Aorta (tissue), 5 donors: ENCODE data around the gene ANKRD12. TPM values are rescaled to one million over a fixed set of nuclear protein-coding genes. Genes with fewer than 3 reads are reported as not detected.

ENCODE experiments used
- ATAC-seq: fragments of 200-7000 bp; cut with Tn5 transposase; one replicate; pipeline ENCODE4 v1.9.1; 2022; ENCODE audit warnings: moderate library complexity; ENCODE audit not compliant: low FRiP score
- DNase-seq, 2 donors: peaks; one replicate each; pipeline ENCODE4 v3.0.0-alpha.2; 2020
- H3K27ac ChIP-seq, 2 donors: one replicate each; pipeline ENCODE4 v1.5.1; 2013; ENCODE audit warnings: low read length in 2 of 2, mild to moderate bottlenecking in 2 of 2, moderate library complexity in 2 of 2, control low read depth in 1 of 2, inconsistent platforms in 1 of 2, low read depth in 1 of 2
- H3K27me3 ChIP-seq, 2 donors: one replicate each; pipeline ENCODE4 v1.6.1; 2013; ENCODE audit warnings: control low read depth in 1 of 2, low read length in 1 of 2, mild to moderate bottlenecking in 1 of 2, moderate library complexity in 1 of 2; ENCODE audit not compliant: insufficient read depth in 2 of 2, control insufficient read depth in 1 of 2
- H3K36me3 ChIP-seq, 2 donors: one replicate each; pipeline ENCODE4 v1.6.1; 2013; ENCODE audit warnings: control low read depth in 1 of 2, low read length in 1 of 2, mild to moderate bottlenecking in 1 of 2; ENCODE audit not compliant: insufficient read depth in 2 of 2, control insufficient read depth in 1 of 2
- H3K4me1 ChIP-seq, 2 donors: one replicate each; pipeline ENCODE4 v1.6.1; 2013; ENCODE audit warnings: low read length in 2 of 2, control low read depth in 1 of 2, mild to moderate bottlenecking in 1 of 2, moderate library complexity in 1 of 2; ENCODE audit not compliant: insufficient read depth in 2 of 2, control insufficient read depth in 1 of 2
- H3K4me3 ChIP-seq, 2 donors: one replicate each; pipeline ENCODE4 v1.5.1; 2013; ENCODE audit warnings: low read length in 2 of 2, control low read depth in 1 of 2, mild to moderate bottlenecking in 1 of 2
- H3K9me3 ChIP-seq: one replicate; pipeline ENCODE4 v1.6.1; 2013; ENCODE audit warnings: mild to moderate bottlenecking, low read length; ENCODE audit not compliant: control insufficient read depth
- WGBS, 2 donors: extraction: QIAGEN DNeasy Blood & Tissue Kit; methylation state at CpG; one replicate each; pipeline ENCODE4 v1.1.7; 2013; 5-methylcytosine and 5-hydroxymethylcytosine counted together
- intact Hi-C, 2 donors: fragments of 100-400 bp; cut with DNase I; formaldehyde crosslinking; loops; one replicate each; pipeline versions ENCODE4 v1.14.2 to v1.15.0; 2022
- polyA plus RNA-seq, 2 donors: library from polyadenylated mRNA; stranded (reverse); fragments of 200-250 nt; gene quantifications; one replicate each; pipeline ENCODE4 v1.2.3, GENCODE V29; 2013
- total RNA-seq, 2 donors: library from RNA; stranded (reverse); fragmentation: NEBNext Ultra II Directional; extraction: Animal tissue kit (Norgen Biotek cat#: 25700); gene quantifications; one replicate each; pipeline ENCODE4 v1.2.1, GENCODE V29; 2021
- donor health status: healthy with polysubstance abuse.
- donor health status: Bipolar disorder and iron deficiency.
- donor health status: DM: no; HTN: no; CAD: no.
- donor health status: DM: no; HTN: no; CAD: no.
- donor health status: DM: yes; HTN: yes; CAD: no.

The ANKRD12 gene
- total and polyA plus RNA-seq, 4 donors = 7.6 to 112 (median 50.0) TPM

GRCh38 chr18:9094307-9095226 lies 42.0 kb upstream of the ANKRD12 start:
- Histone ChIP-seq H3K27ac (no peak overlapping the region), H3K27me3 (no peaks in the 10 kb centered on the region), H3K9me3 (no peaks in the 10 kb centered on the region), H3K4me3 (no peak overlapping the region), H3K4me1 (peaks cover 0 to 2% of the 10 kb centered on the region in 2 donors), H3K36me3 (no peaks in the 10 kb centered on the region)
- DNase-seq (no peak), ATAC-seq (no peak)
- 59 to 64% methylated on average over 7 of the region's 7 CpGs for WGBS, 2 donors
- intact Hi-C loops = no loop called here

GRCh38 chr18:9095297-9096006 lies 41.1 kb upstream of the ANKRD12 start:
- peaks cover 0 to 2% of the 10 kb centered on the region in 2 donors for H3K4me1 ChIP-seq
- no peaks in the 10 kb centered on the region for H3K9me3 ChIP-seq
- no peak overlapping the region for H3K4me3 ChIP-seq
- ATAC-seq (no peak), DNase-seq (no peak)
- H3K36me3 ChIP-seq = no peaks in the 10 kb centered on the region
- 60 to 62% methylated on average over 9 of the region's 9 CpGs for WGBS, 2 donors
- H3K27me3 ChIP-seq = no peaks in the 10 kb centered on the region
- H3K27ac ChIP-seq = no peak overlapping the region
- intact Hi-C loops = no loop called here

- ATAC-seq (no peak), DNase-seq (no peak)
- WGBS, 2 donors = 67 to 72% methylated on average over 3 of the region's 3 CpGs
- Histone ChIP-seq H3K27me3 (no peaks in the 10 kb centered on the region), H3K36me3 (no peaks in the 10 kb centered on the region), H3K4me1 (peaks cover 2 to 4% of the 10 kb centered on the region in 2 donors), H3K9me3 (no peaks in the 10 kb centered on the region), H3K27ac (no peak overlapping the region), H3K4me3 (no peak overlapping the region)
- intact Hi-C loops = no loop called here
These were observed 40.6 kb upstream of the ANKRD12 start for GRCh38 chr18:9096007-9096371.

- DNase-seq (no peak), ATAC-seq (no peak)
- H3K9me3 ChIP-seq = no peaks in the 10 kb centered on the region
- H3K4me3 ChIP-seq = no peak overlapping the region
- H3K27ac ChIP-seq = no peak overlapping the region
- intact Hi-C loops = no loop called here
- WGBS, 2 donors = 83 to 88% methylated on average over 2 of the region's 2 CpGs
- H3K36me3 ChIP-seq = no peaks in the 10 kb centered on the region
- H3K4me1 ChIP-seq = peaks cover 2 to 4% of the 10 kb centered on the region in 2 donors
- H3K27me3 ChIP-seq = no peaks in the 10 kb centered on the region
These were observed 39.9 kb upstream of the ANKRD12 start for GRCh38 chr18:9096685-9097084.

- H3K36me3 ChIP-seq = no peaks in the 10 kb centered on the region
- no peak for ATAC-seq
- no peaks in the 10 kb centered on the region for H3K27me3 ChIP-seq
- no peak for DNase-seq
- H3K9me3 ChIP-seq = no peaks in the 10 kb centered on the region
- H3K4me1 ChIP-seq = peaks cover 2 to 4% of the 10 kb centered on the region in 2 donors
- intact Hi-C loops = no loop called here
- WGBS, 2 donors = 51 to 64% methylated on average over 2 of the region's 2 CpGs
- H3K27ac ChIP-seq = no peak overlapping the region
- H3K4me3 ChIP-seq = no peak overlapping the region
These were observed 39.2 kb upstream of the ANKRD12 start for GRCh38 chr18:9097349-9097748.

- no peak for DNase-seq
- WGBS, 2 donors = 53 to 58% methylated on average over 3 of the region's 3 CpGs
- ATAC-seq = no peak
- Histone ChIP-seq H3K36me3 (no peaks in the 10 kb centered on the region), H3K4me1 (peaks cover 0 to 5% of the 10 kb centered on the region in 2 donors), H3K27ac (no peak overlapping the region), H3K27me3 (no peaks in the 10 kb centered on the region), H3K4me3 (no peak overlapping the region), H3K9me3 (no peaks in the 10 kb centered on the region)
- intact Hi-C loops = loop anchor here (2.0 to 5.0 kb wide), 2 partner anchors 28 to 37 kb away; partner anchors contain the start of gene ANKRD12 (in 1 of the 2)
These were observed 35.8 kb upstream of the ANKRD12 start for GRCh38 chr18:9100796-9101195.

GRCh38 chr18:9101730-9102507 lies 34.7 kb upstream of the ANKRD12 start:
- intact Hi-C loops = loop anchor here (1.0 to 5.0 kb wide), 3 partner anchors 29 to 35 kb away; partner anchors contain the start of gene ANKRD12 (in 2 of the 2)
- WGBS, 2 donors = 0 to 1% methylated on average over 17 of the region's 17 CpGs
- H3K4me1 ChIP-seq = peaks cover 4 to 5% of the 10 kb centered on the region in 2 donors

More at GRCh38 chr18:9101730-9102507, 34.7 kb upstream of the ANKRD12 start:
- Histone ChIP-seq H3K9me3 (no peaks in the 10 kb centered on the region), H3K27me3 (no peaks in the 10 kb centered on the region), H3K36me3 (no peaks in the 10 kb centered on the region), H3K4me3 (peak overlapping the region; percentile 87 to 97), H3K27ac (peak overlapping the region; percentile 76 to 96)
- DNase-seq = no peak
- peak; percentile 78 for ATAC-seq
